ENCODE measurements around the gene ADAM15. TPM values are rescaled to one million over a fixed set of nuclear protein-coding genes. Genes with fewer than 3 reads are reported as not detected.

Gene ADAM15
- total RNA-seq, 2 experiments from 2014 or later, result 17.2 to 20.1 TPM

- peaks cover 30% of the 10 kb centered on the region for H3K36me3 Mint-ChIP-seq (ENCODE audit: low read depth)
- ChIA-PET POLR2A (interaction anchor here (1.0 to 3.1 kb wide), 7 partner anchors 10 to 69 kb away, joined by 3 to 29 read pairs (median 9); partner anchors contain the start of genes FLAD1, PBXIP1, PMVK and PYGO2), CTCF (interaction anchor here (0.8 to 4.0 kb wide), 4 partner anchors 10 to 63 kb away, joined by 3 to 31 read pairs (median 3); partner anchors contain the start of gene PYGO2)
- H3K36me3 ChIP-seq (ENCODE audit: insufficient read depth, low read length), result peaks cover 11% of the 10 kb centered on the region
- H3K4me1 Mint-ChIP-seq (ENCODE audit: low read depth), result peaks cover 70% of the 10 kb centered on the region
- H3K4me1 ChIP-seq (ENCODE audit: insufficient read depth, low read length), result peaks cover 82% of the 10 kb centered on the region
- peak overlapping the region; percentile 91 for H3K4me3 Mint-ChIP-seq
- no peaks in the 10 kb centered on the region for H3K27me3 ChIP-seq (ENCODE audit: control insufficient read depth in 1 of 2, insufficient read depth in 2 of 2, low read length in 2 of 2)
- no peak for TF ChIP-seq CTCF (IDR thresholded peaks at IDR 0.05)
- no peaks in the 10 kb centered on the region for H3K9me3 ChIP-seq (ENCODE audit: control insufficient read depth in 1 of 2, insufficient read depth in 1 of 2, low read length in 2 of 2)
- ATAC-seq (ENCODE audit: poor library complexity), result peak; percentile 37
- H3K27ac ChIP-seq (ENCODE audit: low read depth in 1 of 2, low read length in 2 of 2), result peak overlapping the region; percentile 66 to 77
- H3K27ac Mint-ChIP-seq, result peak overlapping the region; percentile 80
- no peaks in the 10 kb centered on the region for H3K9me3 Mint-ChIP-seq
- no peaks in the 10 kb centered on the region for H3K27me3 Mint-ChIP-seq
- H3K4me3 ChIP-seq (ENCODE audit: low read length), result peak overlapping the region; percentile 3
- intact Hi-C loops (cut with DNase I, micrococcal nuclease), result no loop called here
- peak in 4 of 14 experiments; percentile 50 to 78 (median 71) for DNase-seq
Measured at GRCh38 chr1:155006601-155007101, 44.5 kb upstream of the ADAM15 start.

GRCh38 chr1:155007251-155007828 lies 43.8 kb upstream of the ADAM15 start:
- POLR2A ChIA-PET, result interaction anchor here (1.0 to 10.7 kb wide), 11 partner anchors 7 to 70 kb away, joined by 3 to 189 read pairs (median 7); partner anchors contain the start of genes ADAM15, CKS1B, FLAD1 and PBXIP1
- DNase-seq (no peak), ATAC-seq (ENCODE audit: poor library complexity) (peak; percentile 1)
- Mint-ChIP-seq H3K27me3 (no peaks in the 10 kb centered on the region), H3K36me3 (ENCODE audit: low read depth) (peaks cover 25% of the 10 kb centered on the region), H3K4me3 (peak overlapping the region; percentile 91), H3K9me3 (no peaks in the 10 kb centered on the region), H3K27ac (peak overlapping the region; percentile 80), H3K4me1 (ENCODE audit: low read depth) (peaks cover 76% of the 10 kb centered on the region)
- peaks cover 86% of the 10 kb centered on the region for H3K4me1 ChIP-seq (ENCODE audit: insufficient read depth, low read length)
- H3K4me3 ChIP-seq (ENCODE audit: low read length), result peak overlapping the region; percentile 89
- peak overlapping the region; percentile 87 to 88 for H3K27ac ChIP-seq (ENCODE audit: low read depth in 1 of 2, low read length in 2 of 2)
- intact Hi-C loops (cut with DNase I, micrococcal nuclease), result no loop called here
- CTCF ChIA-PET, result interaction anchor here (1.3 to 4.0 kb wide), 4 partner anchors 9 to 46 kb away, joined by 3 to 31 read pairs (median 8); partner anchors contain the start of gene PYGO2
- no peaks in the 10 kb centered on the region for H3K27me3 ChIP-seq (ENCODE audit: control insufficient read depth in 1 of 2, insufficient read depth in 2 of 2, low read length in 2 of 2)
- H3K36me3 ChIP-seq (ENCODE audit: insufficient read depth, low read length), result peaks cover 15% of the 10 kb centered on the region
- H3K9me3 ChIP-seq (ENCODE audit: control insufficient read depth in 1 of 2, insufficient read depth in 1 of 2, low read length in 2 of 2), result no peaks in the 10 kb centered on the region
- no peak for TF ChIP-seq CTCF (IDR thresholded peaks at IDR 0.05)

GRCh38 chr1:155008015-155008941 lies 42.8 kb upstream of the ADAM15 start:
- Histone ChIP-seq H3K36me3 (ENCODE audit: insufficient read depth, low read length) (peaks cover 18% of the 10 kb centered on the region), H3K4me1 (ENCODE audit: insufficient read depth, low read length) (peaks cover 95% of the 10 kb centered on the region), H3K27ac (ENCODE audit: low read depth in 1 of 2, low read length in 2 of 2) (peak overlapping the region; percentile 87 to 88), H3K27me3 (ENCODE audit: control insufficient read depth in 1 of 2, insufficient read depth in 2 of 2, low read length in 2 of 2) (no peaks in the 10 kb centered on the region), H3K9me3 (ENCODE audit: control insufficient read depth in 1 of 2, insufficient read depth in 1 of 2, low read length in 2 of 2) (no peaks in the 10 kb centered on the region), H3K4me3 (ENCODE audit: low read length) (peak overlapping the region; percentile 89)
- DNase-seq (peak in 4 of 14 experiments; percentile 44 to 71 (median 50)), ATAC-seq (ENCODE audit: poor library complexity) (peak; percentile 4)
- POLR2A ChIA-PET, result interaction anchor here (1.0 to 10.7 kb wide), 9 partner anchors 8 to 71 kb away, joined by 3 to 189 read pairs (median 14); partner anchors contain the start of genes ADAM15, CKS1B, FLAD1 and PBXIP1
- CTCF ChIA-PET, result interaction anchor here (1.3 to 4.0 kb wide), 4 partner anchors 9 to 72 kb away, joined by 4 to 31 read pairs (median 8); partner anchors contain the start of gene PMVK
- Mint-ChIP-seq H3K27ac (peak overlapping the region; percentile 92), H3K36me3 (ENCODE audit: low read depth) (peaks cover 31% of the 10 kb centered on the region), H3K27me3 (no peaks in the 10 kb centered on the region), H3K9me3 (no peaks in the 10 kb centered on the region), H3K4me1 (ENCODE audit: low read depth) (peaks cover 85% of the 10 kb centered on the region), H3K4me3 (peak overlapping the region; percentile 91)
- TF ChIP-seq CTCF (IDR thresholded peaks at IDR 0.05), result no peak
- intact Hi-C loops (cut with DNase I, micrococcal nuclease), result no loop called here

All from CD4-positive, alpha-beta T cell (primary cell).